Right atrium auricular region (tissue), 2 donors: ENCODE measurements around the gene ARL3. TPM values are rescaled to one million over a fixed set of nuclear protein-coding genes. Genes with fewer than 3 reads are reported as not detected.

Experiments used
- DNase-seq: peaks from one replicate; pipeline ENCODE4 v3.0.0-alpha.2; 2019; ENCODE audit warnings: low spot score
- H3K27ac ChIP-seq, 2 donors: fragments of 200-600 bp; sonication (generic); 1 replicate in 1 of 2; 2 replicates in 1 of 2; pipeline ENCODE4 v1.5.1; 2016 to 2019
- H3K27me3 ChIP-seq, 2 donors: fragments of 200-600 bp; sonication (generic); one replicate each; pipeline versions ENCODE4 v1.5.1 to v1.6.0; 2017 to 2019
- H3K36me3 ChIP-seq: fragments of 200-600 bp; sonication (generic); one replicate; pipeline ENCODE4 v1.5.1; 2016
- H3K4me1 ChIP-seq, 2 donors: fragments of 200-600 bp; sonication (generic); one replicate each; pipeline versions ENCODE4 v1.5.1 to v1.6.0; 2017 to 2019
- H3K4me3 ChIP-seq, 2 donors: fragments of 200-600 bp; sonication (generic); 1 replicate in 1 of 2; 2 replicates in 1 of 2; pipeline ENCODE4 v1.5.1; 2017 to 2019; ENCODE audit warnings: mild to moderate bottlenecking in 1 of 2, moderate library complexity in 1 of 2
- H3K9me3 ChIP-seq, 2 donors: fragments of 200-600 bp; sonication (generic); one replicate each; pipeline ENCODE4 v1.5.1; 2019
- CTCF ChIP-seq, 2 donors: fragments of 200-600 bp; sonication (generic); IDR thresholded peaks; one replicate each; pipeline ENCODE4 v1.5.1; 2019; ENCODE audit warnings: antibody characterized with exemption in 2 of 2
- total RNA-seq, 2 donors: library from RNA; depleted of rRNA; stranded (reverse); fragments of >200 nt; gene quantifications; one replicate each; pipeline ENCODE4 v1.1.0, GENCODE V29; 2016

Gene ARL3
- total RNA-seq, 2 donors from 2014 or later, result 5.7 to 6.4 TPM

DNA sequence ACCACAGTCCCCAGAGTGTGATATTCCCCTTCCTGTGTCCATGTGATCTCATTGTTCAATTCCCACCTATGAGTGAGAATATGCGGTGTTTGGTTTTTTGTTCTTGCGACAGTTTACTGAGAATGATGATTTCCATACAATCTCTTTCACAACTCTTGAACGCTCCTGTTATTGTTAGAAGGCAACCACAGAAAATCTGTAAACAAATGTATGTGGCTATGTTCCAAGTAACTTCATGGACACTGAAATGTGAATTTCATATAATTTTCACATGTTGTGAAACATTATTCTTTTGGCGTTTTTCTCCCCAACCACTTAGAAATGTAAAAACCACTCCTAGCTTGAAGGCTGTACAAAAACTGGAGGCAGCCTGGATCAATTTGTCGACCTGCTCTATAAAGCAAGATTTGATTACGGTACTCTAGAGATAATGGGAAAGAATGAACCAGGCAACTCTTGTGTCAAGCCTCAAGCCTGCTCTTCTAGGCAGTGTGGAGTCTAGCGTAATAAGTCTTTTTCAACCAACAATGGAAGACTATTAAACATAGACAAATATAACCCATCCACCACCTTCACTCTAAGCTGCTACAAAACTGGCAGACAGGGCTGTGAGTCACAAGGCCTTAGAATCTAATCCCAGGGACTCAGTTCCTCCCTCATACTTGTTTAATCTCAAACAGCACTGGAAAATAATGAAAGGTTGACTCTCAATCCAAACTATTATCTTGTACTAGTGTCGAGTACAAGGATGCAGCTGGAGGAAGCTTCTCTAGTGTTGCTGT lies 22.7 kb downstream of the ARL3 start:
- Histone ChIP-seq H3K27ac (no peak overlapping the region), H3K36me3 (peaks cover 2% of the 10 kb centered on the region)

DNA sequence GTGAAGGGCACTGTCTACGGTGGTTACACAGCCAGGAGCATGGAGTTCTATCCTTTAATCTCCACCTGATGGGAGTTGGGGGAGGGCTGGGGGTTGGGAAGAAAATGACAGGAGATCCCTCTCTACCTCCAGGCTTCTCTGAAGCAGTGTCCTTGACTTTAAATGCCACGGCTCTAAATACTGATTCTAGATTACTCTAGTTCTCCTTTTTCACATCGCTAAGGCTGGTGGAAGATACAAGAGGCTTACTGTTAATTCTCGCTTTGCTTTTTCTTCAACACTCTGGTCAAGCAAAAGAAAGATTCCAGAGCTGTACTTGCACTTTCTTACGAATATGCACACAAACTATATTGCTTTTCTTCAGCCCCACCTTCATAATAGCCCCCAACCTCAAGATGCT lies 30.5 kb downstream of the ARL3 start:
- Histone ChIP-seq H3K27ac (no peak overlapping the region), H3K4me1 (peaks cover 0 to 8% of the 10 kb centered on the region in 2 donors), H3K27me3 (no peaks in the 10 kb centered on the region), H3K4me3 (no peak overlapping the region), H3K9me3 (no peaks in the 10 kb centered on the region), H3K36me3 (peaks cover 5% of the 10 kb centered on the region)
- TF ChIP-seq CTCF (IDR thresholded peaks at IDR 0.05), result no peak
- no peak for DNase-seq

More for the DNA sequence above, 22.7 kb downstream of the ARL3 start:
- DNase-seq, result peak; percentile 43
- no peak for TF ChIP-seq CTCF (IDR thresholded peaks at IDR 0.05)
- H3K9me3 ChIP-seq, result no peaks in the 10 kb centered on the region
- H3K27me3 ChIP-seq, result no peaks in the 10 kb centered on the region
- no peaks in the 10 kb centered on the region for H3K4me1 ChIP-seq
- H3K4me3 ChIP-seq, result no peak overlapping the region

- no peak for DNase-seq
- Histone ChIP-seq H3K36me3 (peaks cover 5% of the 10 kb centered on the region), H3K4me1 (peaks cover 0 to 16% of the 10 kb centered on the region in 2 donors), H3K27me3 (no peaks in the 10 kb centered on the region), H3K4me3 (no peak overlapping the region), H3K27ac (no peak overlapping the region), H3K9me3 (no peaks in the 10 kb centered on the region)
- no peak for TF ChIP-seq CTCF (IDR thresholded peaks at IDR 0.05)
Measured at GRCh38 chr10:102682981-102683380, 31.2 kb downstream of the ARL3 start.

GRCh38 chr10:102682416-102682815 lies 31.8 kb downstream of the ARL3 start:
- H3K27ac ChIP-seq, result no peak overlapping the region
- TF ChIP-seq CTCF (IDR thresholded peaks at IDR 0.05), result no peak
- no peaks in the 10 kb centered on the region for H3K27me3 ChIP-seq
- H3K4me1 ChIP-seq, result peaks cover 0 to 21% of the 10 kb centered on the region in 2 donors
- DNase-seq, result no peak
- no peaks in the 10 kb centered on the region for H3K9me3 ChIP-seq
- H3K36me3 ChIP-seq, result peaks cover 5% of the 10 kb centered on the region
- no peak overlapping the region for H3K4me3 ChIP-seq

GRCh38 chr10:102681696-102682095 lies 32.5 kb downstream of the ARL3 start:
- no peak overlapping the region for H3K4me3 ChIP-seq
- H3K27ac ChIP-seq, result no peak overlapping the region
- no peak for DNase-seq
- TF ChIP-seq CTCF (IDR thresholded peaks at IDR 0.05), result no peak
- peaks cover 5% of the 10 kb centered on the region for H3K36me3 ChIP-seq
- H3K4me1 ChIP-seq, result peaks cover 0 to 28% of the 10 kb centered on the region in 2 donors
- no peaks in the 10 kb centered on the region for H3K27me3 ChIP-seq
- H3K9me3 ChIP-seq, result no peaks in the 10 kb centered on the region

DNA sequence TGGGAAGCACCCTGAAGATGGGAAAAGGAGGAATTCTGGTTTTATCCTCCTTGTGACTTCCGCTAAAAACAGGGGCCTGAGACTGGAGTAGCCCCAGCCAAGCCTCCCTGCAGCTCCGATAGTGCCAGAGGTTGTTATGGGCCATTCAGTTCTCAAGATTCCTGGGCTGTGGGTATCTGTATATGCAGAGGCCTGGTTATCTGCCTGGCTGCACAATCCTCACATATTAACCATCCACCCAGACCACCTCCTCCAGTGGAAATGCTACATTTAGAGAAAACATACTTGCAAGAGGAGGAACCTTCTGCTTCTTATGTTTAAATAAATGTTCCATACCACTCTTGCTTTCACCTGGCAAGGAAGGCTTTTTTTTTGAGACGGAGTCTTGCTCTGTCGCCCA lies 34.6 kb downstream of the ARL3 start:
- no peak for TF ChIP-seq CTCF (IDR thresholded peaks at IDR 0.05)
- Histone ChIP-seq H3K27me3 (no peaks in the 10 kb centered on the region), H3K36me3 (no peaks in the 10 kb centered on the region), H3K9me3 (no peaks in the 10 kb centered on the region), H3K27ac (peak overlapping the region in 1 of 2 donors; percentile 66), H3K4me1 (peaks cover 0 to 49% of the 10 kb centered on the region in 2 donors), H3K4me3 (no peak overlapping the region)
- DNase-seq, result no peak
